Mammary epithelial cell (primary cell): ENCODE data around the gene MTHFD2L.

Experiments used
- CTCF ChIP-seq, 2 donors: IDR thresholded peaks in 1 of 2; conservative IDR thresholded peaks in 1 of 2; 2 replicates each; pipeline ENCODE4 v1.5.1; 2011 to 2012; ENCODE audit warnings: inconsistent platforms in 2 of 2, low read length in 2 of 2, mild to moderate bottlenecking in 2 of 2, control low read depth in 1 of 2, low read depth in 1 of 2; ENCODE audit not compliant: insufficient read depth in 1 of 2; ENCODE audit errors: extremely low read depth in 1 of 2
- EZH2 ChIP-seq: IDR thresholded peaks from 2 replicates; pipeline ENCODE4 v1.6.1; 2012; ENCODE audit warnings: low read length, inconsistent platforms, borderline replicate concordance

- no peak for TF ChIP-seq CTCF (conservative IDR thresholded peaks at IDR 0.05 in 1 of 2, IDR thresholded peaks at IDR 0.05 in 1 of 2; ENCODE audit: extremely low read depth in 1 of 2, insufficient read depth in 1 of 2, low read depth in 1 of 2, low read length in 2 of 2)
- no peak for TF ChIP-seq EZH2
These were observed 32.4 kb downstream of the MTHFD2L start for GRCh38 chr4:74190332-74190731.
